ENCODE results near the gene SS18.

SS18 gene

GRCh38 chr18:26071020-26071419, 19.4 kb downstream of the SS18 start:
- DNase-seq: no peak

DNA sequence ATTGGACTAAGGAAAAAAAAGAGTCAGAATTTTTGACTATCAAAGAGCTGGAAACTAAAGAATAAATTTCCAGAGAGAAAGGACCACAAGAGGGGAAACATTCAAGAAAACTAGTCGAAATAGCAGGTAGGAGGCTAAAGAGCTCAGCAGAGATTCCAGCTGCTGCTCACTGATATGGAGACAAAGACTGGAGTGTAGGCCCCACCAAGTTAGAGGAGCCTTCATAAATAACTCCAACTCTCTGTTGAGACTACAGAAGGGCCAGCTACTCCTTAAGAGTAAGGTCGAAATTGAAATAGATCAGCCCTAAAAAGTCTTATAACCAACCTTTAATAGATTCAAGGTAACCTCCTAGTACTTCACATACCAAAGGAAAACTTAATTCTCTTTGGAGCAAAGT, 31.1 kb downstream of the SS18 start:
- no peak for DNase-seq

- DNase-seq: no peak
Observed at GRCh38 chr18:26057344-26057773, 33.1 kb downstream of the SS18 start.

- DNase-seq: no peak
Observed at GRCh38 chr18:26056291-26056690, 34.1 kb downstream of the SS18 start.

GRCh38 chr18:26052505-26052904, 37.9 kb downstream of the SS18 start:
- no peak for DNase-seq

DNA sequence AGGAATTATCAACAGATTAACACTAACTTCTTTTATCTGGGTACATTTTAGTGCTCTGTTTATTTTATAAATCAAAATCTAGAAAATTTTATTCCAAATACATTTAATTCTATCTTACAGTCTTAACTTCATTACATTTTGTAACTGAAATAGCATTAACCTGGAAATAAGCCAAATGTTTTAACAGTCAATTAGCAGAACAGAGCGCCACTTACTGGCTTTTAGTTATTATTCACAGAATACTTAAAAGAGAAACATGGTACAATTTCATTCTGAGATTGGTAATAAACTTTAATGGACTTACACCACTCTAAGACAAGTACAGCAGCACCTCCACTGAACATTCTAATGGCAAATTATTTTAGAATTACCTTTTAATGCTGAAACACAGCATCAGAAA, 38.6 kb downstream of the SS18 start:
- DNase-seq: no peak

DNA sequence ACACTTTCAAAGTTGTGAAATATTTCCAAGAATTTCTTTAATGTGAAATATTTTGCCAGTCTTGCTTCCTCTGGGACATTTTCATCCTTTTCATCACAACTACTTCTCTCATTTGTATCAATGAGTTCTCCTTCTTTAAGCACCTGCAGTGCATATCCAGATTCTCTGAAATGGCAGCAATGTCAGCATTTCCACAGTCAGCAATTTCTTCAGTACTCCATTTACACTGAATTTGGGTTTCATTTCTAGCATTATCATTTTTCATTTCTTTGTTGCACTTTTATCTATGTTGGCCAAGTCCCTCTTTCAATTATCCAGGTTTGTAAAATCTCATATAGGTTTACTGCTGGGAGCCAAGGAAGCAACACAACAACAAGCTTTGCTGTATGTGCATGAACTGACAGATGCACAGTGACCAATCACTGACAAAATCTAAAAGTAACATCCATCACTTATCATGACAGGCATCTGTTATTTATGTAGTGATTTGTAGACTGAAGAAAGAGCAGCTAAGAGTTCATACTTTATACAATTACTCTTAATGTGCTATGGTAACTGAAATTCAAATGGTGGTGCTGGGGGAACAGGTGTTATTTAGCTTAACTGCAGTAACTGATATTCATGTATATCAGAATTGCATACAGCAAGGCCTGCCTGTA, 43.9 kb downstream of the SS18 start:
- DNase-seq: no peak

- DNase-seq: no peak
Observed at GRCh38 chr18:26044807-26045206, 45.6 kb downstream of the SS18 start.

- no peak for DNase-seq
Observed at GRCh38 chr18:26040051-26040656, 50.3 kb downstream of the SS18 start.

GRCh38 chr18:26039203-26039602, 51.2 kb downstream of the SS18 start:
- DNase-seq: no peak

DNA sequence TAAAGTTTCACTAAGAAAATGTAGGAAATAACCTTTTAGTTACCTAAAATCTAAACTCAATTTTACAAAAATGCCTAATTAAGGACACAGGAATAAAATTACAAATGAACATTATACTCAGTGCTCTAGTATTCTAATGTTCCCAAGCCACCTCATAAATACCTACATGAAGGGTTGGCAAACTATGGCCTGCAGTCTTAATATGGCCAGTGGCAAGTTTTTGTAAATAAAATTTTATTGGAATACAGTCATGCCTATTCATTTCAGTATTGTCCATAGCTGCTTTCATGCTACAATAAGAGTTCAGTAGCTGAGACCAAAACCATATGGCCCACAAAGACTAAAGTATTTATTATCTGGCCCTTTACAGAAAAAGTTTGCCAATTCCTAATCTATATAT, 53.8 kb downstream of the SS18 start:
- DNase-seq: no peak

- no peak for DNase-seq
Observed at GRCh38 chr18:26034850-26035497, 55.4 kb downstream of the SS18 start.

DNA sequence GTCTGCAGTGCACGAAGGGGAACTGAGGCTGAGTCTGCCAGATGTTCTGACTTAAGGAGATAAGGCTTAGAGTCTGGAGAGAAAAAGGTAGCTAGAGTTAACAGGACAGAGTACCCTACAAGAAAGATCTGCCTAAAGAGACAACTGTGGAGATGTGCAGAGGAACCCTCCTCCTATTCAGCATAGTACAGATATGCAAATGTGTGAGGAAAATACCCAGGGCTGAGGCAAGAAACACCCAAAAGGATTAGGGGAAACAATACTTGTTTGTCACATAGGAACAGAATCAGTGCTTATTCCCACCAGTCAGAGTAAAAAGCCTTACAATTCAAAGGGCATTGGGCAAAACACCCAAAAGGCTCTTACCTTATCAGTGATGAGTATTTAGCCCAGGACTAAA, 67.8 kb downstream of the SS18 start:
- no peak for DNase-seq

DNA sequence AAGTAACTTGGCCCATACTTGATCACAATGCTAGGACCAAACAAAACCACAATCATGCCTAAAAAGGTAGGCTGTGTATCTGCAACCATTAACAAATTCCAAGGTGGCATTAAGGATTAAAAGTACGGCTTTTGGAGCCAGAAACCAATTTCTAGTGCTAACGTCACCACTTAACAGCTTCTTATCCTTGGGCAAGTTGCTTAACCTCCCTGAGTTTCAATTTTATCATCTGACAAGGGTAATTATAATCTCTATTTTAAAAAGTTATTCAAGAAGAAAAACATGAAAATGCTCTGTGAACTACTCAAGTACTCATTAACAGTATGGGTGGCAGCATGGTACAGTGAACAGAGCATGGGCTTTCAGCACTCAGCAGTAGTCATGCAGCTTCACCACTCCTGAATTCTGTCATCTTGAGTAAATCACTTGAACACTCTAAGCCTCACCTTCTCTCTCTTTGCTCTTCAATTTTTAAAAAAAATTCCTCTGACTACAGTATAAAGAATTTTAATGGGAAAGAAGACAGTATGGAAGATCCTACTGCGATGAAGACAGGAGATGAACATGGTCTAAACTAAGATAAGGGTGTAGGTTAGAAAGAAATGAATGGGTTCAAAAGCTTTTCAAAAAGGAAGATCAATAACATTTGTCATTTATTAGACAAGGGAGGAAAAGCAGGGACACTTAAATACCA, 69.2 kb downstream of the SS18 start:
- no peak for DNase-seq

DNA sequence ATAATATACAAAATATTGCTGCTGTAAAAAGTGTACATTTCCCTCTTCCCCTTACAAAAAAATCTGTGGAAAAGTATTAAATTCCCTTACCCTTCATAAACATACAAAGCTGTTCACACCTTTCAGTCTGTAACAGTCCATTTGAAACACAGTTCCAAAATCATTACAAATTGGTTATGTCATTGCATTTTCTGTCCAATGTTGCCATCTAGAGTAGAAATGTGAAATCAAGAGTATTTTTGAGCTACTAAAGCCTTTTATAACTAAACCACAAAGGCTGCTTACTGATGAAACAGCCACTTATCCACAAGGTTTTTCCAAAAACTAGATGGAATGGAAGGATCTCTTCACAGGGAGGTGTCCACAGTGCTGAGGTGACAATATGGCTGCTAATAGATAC, 72.5 kb downstream of the SS18 start:
- no peak for DNase-seq

DNA sequence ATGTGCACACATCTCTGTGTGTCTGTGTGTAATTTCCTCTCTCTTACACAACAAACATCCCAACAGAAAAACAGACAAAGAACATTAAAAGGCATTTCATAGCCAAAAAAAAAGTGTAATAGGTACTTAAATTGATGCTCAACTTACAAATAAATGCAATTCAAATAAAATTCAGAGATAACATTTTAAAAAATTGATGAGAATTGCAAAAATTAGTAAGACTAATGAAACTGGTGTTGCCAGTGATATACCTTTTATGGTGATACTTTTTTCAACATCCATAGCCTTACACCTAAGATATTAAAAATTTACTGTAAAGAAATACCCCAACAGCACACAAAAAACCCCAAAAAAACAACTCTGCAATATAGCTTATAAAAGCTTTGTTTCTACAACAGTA, 76.0 kb downstream of the SS18 start:
- no peak for DNase-seq

DNA sequence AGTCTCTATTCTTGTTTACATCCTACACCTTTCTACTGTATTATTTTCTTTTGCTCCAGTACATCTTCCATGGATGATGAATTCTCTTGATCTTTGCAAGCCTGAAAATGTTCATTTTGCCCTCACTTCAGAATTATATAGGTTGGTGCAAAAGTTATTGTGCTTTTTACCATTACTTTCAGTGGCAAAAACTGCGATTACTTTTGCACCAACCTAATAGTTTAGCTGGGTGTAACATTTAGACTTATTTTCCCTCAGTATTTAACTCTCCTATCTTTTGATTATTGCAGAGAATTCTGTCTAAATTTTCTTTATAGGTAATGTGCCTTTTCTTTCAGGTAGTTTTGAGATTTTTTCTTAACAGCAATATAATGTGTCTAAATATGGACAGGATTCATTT, 81.8 kb downstream of the SS18 start:
- no peak for DNase-seq

GRCh38 chr18:26008096-26008495, 82.3 kb downstream of the SS18 start:
- DNase-seq: no peak

DNA sequence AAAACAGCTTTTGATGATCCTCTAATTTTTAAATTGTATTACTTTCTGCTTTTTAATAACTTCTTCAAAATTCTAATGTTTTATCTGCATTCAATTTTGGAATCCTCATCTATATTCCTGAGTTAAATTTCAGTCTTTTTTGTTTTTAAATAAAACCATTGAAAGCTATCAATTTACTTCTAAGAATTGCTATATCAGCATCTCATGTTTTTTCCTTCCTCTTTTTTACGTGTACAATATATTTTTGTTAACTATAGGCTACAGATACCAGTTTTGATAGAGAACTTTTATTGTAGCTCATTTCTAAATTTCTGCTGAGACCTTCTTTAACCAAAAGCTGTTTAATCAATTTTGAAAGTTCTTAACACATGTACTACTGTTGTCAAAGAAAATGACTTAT, 84.5 kb downstream of the SS18 start:
- no peak for DNase-seq

GRCh38 chr18:26004832-26005231, 85.6 kb downstream of the SS18 start:
- DNase-seq: no peak

DNA sequence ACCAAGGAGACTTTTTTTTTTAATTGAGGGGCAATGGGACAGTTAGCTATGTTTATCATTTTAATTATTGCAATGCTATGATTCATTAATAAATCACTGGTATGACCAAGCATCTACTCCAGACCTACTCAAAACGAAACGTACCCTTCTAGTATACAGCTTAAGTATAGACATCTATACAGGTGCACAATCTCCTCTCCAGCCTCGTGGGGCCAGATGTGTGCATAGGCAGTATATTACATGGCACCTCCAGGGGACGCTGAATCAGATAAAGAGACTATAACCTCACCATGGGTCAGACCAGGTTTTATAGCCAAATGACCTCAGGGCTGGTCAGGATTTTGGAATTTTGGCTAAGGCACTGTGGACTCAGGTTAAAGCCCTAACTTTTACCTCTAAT, 86.6 kb downstream of the SS18 start:
- DNase-seq: no peak

DNA sequence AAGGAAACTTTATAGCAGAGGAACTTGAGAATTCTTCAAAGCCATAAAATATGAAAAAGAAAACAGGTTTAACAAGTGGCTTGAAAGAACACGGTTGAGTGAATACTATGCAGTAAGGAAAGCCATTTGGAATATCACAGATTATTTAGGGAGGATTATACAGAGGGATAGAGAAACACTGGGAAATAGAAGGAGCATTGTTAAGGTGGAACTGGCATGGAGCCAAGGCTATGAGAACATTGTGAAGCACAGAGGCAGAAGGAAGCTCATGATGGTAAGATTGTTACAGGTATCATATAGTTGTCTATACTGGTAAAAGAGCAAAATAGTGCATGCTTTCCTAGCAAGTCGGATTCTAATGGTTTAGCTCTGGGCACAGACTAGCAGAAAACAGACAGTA, 87.1 kb downstream of the SS18 start:
- no peak for DNase-seq

- DNase-seq: no peak
Observed at GRCh38 chr18:26002375-26002910, 88.0 kb downstream of the SS18 start.

DNA sequence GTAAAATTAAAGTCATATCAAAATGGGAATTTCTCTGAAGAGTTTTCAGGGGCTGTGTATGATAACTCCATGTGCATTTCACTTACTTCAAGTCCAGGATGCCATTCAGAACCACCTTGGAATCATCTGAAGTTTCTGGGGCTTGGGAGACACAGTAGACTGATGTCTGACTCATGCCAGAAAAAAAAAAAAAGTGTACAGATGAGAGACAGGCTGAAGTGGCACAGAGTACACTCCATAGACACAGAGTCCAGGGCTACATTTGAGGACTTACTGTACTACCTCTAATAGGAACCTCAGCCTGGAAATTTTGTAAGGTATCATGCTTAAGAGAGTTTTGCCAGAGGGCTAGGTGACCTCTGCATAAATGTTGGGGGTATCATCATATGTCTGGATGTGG, 92.0 kb downstream of the SS18 start:
- no peak for DNase-seq
